Measurements from ENCODE around the gene CLEC4A.
"Not testable (repeated sequence)": the region's sequence is repeated elsewhere in the genome, so short reads cannot be mapped to it uniquely, and the experiment has no call there.

The CLEC4A gene

DNA sequence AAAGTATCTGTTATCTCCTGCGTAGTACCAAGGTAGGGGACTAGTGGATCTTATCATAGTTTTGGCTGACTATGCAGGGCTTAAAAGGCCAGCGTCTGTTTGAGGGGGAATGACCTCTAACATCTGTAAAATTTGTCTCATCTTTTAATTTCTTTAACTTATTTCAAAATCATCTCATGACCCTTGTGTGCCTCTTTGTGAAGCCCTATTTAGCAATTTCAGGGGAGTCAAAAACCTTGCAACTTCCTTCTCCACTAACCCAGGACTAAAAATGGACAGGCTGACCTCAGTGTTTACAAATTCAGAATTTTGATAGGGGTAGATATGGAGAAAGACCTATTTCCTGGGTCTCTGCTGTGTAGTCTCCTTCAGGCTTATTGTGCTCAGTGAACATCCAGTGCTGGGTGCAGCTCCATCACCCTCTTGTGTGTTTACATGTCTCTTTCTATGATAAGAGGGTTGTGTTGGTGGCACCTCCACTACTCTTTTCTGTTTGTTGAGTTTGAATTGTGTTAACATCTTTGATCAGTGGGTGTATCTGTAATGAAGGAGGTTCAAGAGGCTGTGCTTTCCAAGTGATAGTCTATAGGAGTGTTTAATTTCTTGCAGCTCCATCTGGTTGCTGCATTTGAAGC is 27.0 kb upstream of the CLEC4A start:
- no peak for DNase-seq (ENCODE audit: low read depth)
- TF ChIP-seq, protein P1, sequence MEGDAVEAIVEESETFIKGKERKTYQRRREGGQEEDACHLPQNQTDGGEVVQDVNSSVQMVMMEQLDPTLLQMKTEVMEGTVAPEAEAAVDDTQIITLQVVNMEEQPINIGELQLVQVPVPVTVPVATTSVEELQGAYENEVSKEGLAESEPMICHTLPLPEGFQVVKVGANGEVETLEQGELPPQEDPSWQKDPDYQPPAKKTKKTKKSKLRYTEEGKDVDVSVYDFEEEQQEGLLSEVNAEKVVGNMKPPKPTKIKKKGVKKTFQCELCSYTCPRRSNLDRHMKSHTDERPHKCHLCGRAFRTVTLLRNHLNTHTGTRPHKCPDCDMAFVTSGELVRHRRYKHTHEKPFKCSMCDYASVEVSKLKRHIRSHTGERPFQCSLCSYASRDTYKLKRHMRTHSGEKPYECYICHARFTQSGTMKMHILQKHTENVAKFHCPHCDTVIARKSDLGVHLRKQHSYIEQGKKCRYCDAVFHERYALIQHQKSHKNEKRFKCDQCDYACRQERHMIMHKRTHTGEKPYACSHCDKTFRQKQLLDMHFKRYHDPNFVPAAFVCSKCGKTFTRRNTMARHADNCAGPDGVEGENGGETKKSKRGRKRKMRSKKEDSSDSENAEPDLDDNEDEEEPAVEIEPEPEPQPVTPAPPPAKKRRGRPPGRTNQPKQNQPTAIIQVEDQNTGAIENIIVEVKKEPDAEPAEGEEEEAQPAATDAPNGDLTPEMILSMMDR (conservative IDR thresholded peaks at IDR 0.05; ENCODE audit: low read length), result no peak
- no peak overlapping the region for H3K4me3 ChIP-seq (ENCODE audit: low read length)

DNA sequence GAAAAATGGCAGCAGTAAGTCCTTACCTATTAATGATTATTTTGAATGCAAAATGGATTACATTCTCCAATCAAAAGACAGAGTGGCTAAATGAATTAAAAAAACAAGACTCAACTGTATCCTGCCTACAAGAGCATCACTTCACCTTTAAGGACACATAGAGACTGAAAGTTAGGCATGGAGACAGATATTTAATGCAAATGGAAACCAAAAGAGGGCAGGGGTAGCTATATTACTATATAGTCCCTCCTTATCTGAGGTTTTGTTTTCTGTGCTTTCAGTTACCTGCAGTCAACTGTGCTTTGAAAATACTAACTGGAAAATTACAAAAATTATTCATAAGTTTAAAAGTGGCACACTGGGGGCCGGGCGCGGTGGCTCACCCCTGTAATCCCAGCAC is 24.2 kb upstream of the CLEC4A start:
- TF ChIP-seq, protein P1 (conservative IDR thresholded peaks at IDR 0.05; ENCODE audit: low read length), result no peak

GRCh38 chr12:8108808-8109398 is 14.5 kb upstream of the CLEC4A start:
- DNase-seq (ENCODE audit: low read depth), result peak; percentile 75
- no peak overlapping the region for H3K4me3 ChIP-seq (ENCODE audit: low read length)
- TF ChIP-seq, protein P1 (conservative IDR thresholded peaks at IDR 0.05; ENCODE audit: low read length), result peak; percentile 99

More for the DNA sequence above, 24.2 kb upstream of the CLEC4A start:
- H3K4me3 ChIP-seq (ENCODE audit: low read length), result no peak overlapping the region
- DNase-seq (ENCODE audit: low read depth), result no peak

- H3K4me3 ChIP-seq (ENCODE audit: low read length); DNase-seq (ENCODE audit: low read depth): not testable (repeated sequence)
Measured at GRCh38 chr12:8113117-8113516, 10.3 kb upstream of the CLEC4A start.

DNA sequence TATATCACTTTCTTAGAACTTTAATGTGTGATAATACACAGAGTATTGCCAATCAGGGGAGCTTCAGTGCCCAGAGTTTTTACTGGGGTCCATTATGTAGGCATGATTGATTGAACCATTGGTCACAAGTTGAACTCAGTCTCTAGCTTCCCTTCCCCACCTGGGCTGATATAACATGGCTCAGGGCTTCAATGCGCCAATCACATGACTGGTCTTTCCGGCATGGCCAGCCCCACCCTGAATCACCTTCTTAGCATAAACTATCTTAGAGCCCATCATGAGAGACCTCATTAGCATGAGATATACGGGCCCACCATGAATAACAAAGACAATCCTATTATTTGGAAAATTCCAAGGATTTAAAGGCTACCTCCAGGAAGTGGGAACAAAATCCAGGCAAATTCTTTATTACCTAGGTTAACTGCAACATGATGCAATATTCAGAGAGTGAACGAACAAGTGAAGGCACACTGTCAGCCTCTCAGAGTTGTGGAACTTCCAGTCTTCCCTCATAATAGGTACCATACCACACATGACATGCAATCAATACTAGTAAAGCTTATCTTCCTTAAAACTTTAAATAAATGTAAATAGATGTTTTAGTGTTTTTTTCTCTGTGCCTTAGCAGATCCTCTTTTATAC is 3.2 kb upstream of the CLEC4A start:
- DNase-seq (ENCODE audit: low read depth), result no peak
- TF ChIP-seq, protein P1 (conservative IDR thresholded peaks at IDR 0.05; ENCODE audit: low read length), result no peak
- no peak overlapping the region for H3K4me3 ChIP-seq (ENCODE audit: low read length)

- TF ChIP-seq, protein P1 (conservative IDR thresholded peaks at IDR 0.05; ENCODE audit: low read length), result no peak
- no peak for DNase-seq (ENCODE audit: low read depth)
- no peak overlapping the region for H3K4me3 ChIP-seq (ENCODE audit: low read length)
Measured at GRCh38 chr12:8127138-8127537, 3.7 kb downstream of the CLEC4A start.

DNA sequence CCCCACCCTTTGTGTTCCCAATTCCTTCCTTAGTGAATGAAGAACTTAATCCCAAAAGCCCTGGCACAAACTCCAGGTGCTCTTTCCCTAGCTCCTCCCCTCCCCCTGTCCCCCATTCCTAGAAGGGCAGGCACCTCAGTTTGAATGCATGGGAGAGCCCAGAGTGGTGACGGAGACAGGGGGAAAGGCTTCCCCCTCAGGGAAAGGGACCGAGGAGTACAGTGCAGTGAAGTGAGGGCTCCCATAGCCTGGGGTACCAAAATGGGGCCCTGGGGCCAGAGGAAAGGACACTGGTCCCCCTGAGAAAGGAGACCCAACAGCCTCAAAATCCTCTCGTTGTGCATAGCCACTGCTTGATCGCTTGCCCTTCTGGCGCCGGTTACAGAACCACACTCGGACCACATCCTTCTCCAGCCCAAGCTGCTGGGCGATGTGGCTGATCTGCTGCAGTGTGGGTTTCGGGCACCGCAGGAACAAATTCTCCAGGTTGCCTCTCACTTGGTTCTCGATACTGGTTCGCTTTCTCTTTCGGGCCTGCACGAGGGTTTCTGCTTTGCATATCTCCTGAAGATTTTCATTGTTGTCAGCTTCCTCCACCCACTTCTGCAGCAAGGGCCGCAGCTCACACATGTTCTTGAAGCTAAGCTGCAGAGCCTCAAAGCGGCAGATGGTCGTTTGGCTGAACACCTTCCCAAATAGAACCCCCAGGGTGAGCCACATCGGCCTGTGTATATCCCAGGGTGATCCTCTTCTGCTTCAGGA is 10.4 kb downstream of the CLEC4A start:
- not testable (repeated sequence) for H3K4me3 ChIP-seq (ENCODE audit: low read length); DNase-seq (ENCODE audit: low read depth)

DNA sequence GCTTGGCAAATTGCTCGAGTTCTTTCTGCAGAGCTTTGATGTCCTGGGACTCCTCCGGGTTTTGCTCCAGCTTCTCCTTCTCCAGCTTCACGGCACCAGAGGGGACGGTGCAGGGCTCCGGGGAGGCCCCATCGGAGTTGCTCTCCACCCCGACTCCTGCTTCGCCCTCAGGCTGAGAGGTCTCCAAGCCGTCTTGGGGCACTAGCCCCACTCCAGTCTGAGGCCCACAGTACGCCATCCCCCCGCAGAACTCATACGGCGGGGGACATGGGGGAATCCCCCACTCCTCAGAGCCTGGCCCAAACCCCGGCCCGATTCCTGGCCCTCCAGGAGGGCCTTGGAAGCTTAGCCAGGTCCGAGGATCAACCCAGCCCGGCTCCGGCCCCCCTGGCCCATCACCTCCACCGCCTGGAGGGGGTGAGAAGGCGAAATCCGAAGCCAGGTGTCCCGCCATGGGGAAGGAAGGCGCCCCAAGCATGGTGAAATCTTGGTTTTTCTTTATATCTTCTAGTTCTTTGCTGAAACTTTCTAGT is 11.0 kb downstream of the CLEC4A start:
- DNase-seq (ENCODE audit: low read depth); H3K4me3 ChIP-seq (ENCODE audit: low read length): not testable (repeated sequence)

- H3K4me3 ChIP-seq (ENCODE audit: low read length); DNase-seq (ENCODE audit: low read depth): not testable (repeated sequence)
Measured at GRCh38 chr12:8141647-8142046, 18.2 kb downstream of the CLEC4A start.

Measured in AG10803 (cell line).